Stimulated activated naive CD8-positive, alpha-beta T cell treated with anti-CD3 and anti-CD28 coated beads, Interleukin-15, amount 100 ng/mL, for 72 hours (primary cell): ENCODE data around the gene TRIM65.
A peak's percentile ranks its signal among the peaks of the same experiment; 100 is the strongest.

Experiments
- ATAC-seq: fragments of 150-1000 bp; cut with Tn5 transposase; 2 replicates; pipeline ENCODE4 v1.10.0; 2021; ENCODE audit warnings: mild to moderate bottlenecking, moderate library complexity
- DNase-seq, 2 donors: peaks; one replicate each; pipeline ENCODE4 v3.0.0; 2021 to 2022
- H3K27ac Mint-ChIP-seq, 2 donors: one replicate each; pipeline ENCODE4 v1.8.0; 2022; ENCODE audit warnings: mild to moderate bottlenecking in 2 of 2, mixed read lengths in 2 of 2, moderate library complexity in 2 of 2
- H3K27me3 Mint-ChIP-seq: one replicate; pipeline ENCODE4 v1.8.0; 2022; ENCODE audit warnings: mixed read lengths
- H3K4me1 Mint-ChIP-seq: one replicate; pipeline ENCODE4 v1.8.0; 2022; ENCODE audit warnings: mild to moderate bottlenecking, mixed read lengths
- H3K4me3 Mint-ChIP-seq, 2 donors: one replicate each; pipeline ENCODE4 v1.8.0; 2022; ENCODE audit warnings: mild to moderate bottlenecking in 2 of 2, mixed read lengths in 2 of 2, moderate library complexity in 1 of 2
- H3K9me3 Mint-ChIP-seq, 2 donors: one replicate each; pipeline ENCODE4 v1.8.0; 2022; ENCODE audit warnings: mixed read lengths in 2 of 2

Gene TRIM65

GRCh38 chr17:75908201-75908600, 11.4 kb upstream of the TRIM65 start:
- Mint-ChIP-seq H3K27ac (peak overlapping the region in 1 of 2 donors; percentile 27), H3K9me3 (no peaks in the 10 kb centered on the region), H3K27me3 (no peaks in the 10 kb centered on the region), H3K4me1 (peaks cover 35% of the 10 kb centered on the region), H3K4me3 (no peak overlapping the region)
- ATAC-seq (no peak), DNase-seq (no peak)

DNA sequence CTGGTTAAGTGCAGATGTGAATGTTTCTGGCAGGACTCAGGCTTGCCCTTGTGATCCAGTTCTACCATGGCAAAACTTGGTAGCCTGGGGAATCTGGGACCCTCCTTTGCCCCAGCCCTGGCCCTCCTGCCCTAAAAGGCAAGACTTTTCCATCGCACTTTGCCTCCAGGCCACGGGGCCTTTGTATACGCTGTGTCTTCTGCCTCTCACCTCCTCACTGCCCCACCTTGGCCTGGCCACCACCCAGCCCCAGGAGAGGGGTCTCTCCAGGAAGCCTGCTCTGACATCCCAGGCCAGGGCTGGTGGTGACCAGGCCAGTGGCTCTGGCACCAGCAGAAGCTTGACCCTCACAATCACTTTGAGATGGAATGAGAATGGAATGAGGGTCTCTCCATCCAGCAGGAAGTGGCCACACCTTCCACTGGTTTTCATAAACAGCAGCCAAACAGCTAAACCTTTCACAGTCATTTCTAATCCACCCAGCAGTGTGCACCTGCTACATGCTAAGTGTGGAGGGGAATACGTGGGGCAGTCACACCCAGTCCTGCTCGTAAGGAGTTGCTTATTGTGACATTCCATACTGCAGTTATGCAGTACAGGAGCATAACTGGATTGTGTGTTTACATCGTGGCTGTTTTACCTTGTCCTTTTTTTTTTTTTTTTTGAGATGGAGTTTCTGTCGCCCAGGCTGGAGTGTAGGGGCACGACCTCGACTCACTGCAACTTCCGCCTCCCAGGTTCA, 9.6 kb upstream of the TRIM65 start:
- peaks cover 39% of the 10 kb centered on the region for H3K4me1 Mint-ChIP-seq
- DNase-seq = no peak
- H3K27me3 Mint-ChIP-seq = no peaks in the 10 kb centered on the region
- H3K4me3 Mint-ChIP-seq = peak overlapping the region in 1 of 2 donors; percentile 60
- H3K9me3 Mint-ChIP-seq = no peaks in the 10 kb centered on the region
- no peak for ATAC-seq
- no peak overlapping the region for H3K27ac Mint-ChIP-seq

- DNase-seq (peak; percentile 99), ATAC-seq (peak; percentile 99)
- H3K27me3 Mint-ChIP-seq = no peaks in the 10 kb centered on the region
- peaks cover 40% of the 10 kb centered on the region for H3K4me1 Mint-ChIP-seq
- H3K27ac Mint-ChIP-seq = peak within 1 kb of the TSS; percentile 96 to 97
- no peaks in the 10 kb centered on the region for H3K9me3 Mint-ChIP-seq
- H3K4me3 Mint-ChIP-seq = peak within 1 kb of the TSS; percentile 95 to 96
Measured at GRCh38 chr17:75904749-75905521, 8.2 kb upstream of the TRIM65 start, which contains the start of gene MRPL38. Gene MRPL38 (minus strand): TSS chr17:75904884. CDS start chr17:75904875, 9 bp downstream.

DNA sequence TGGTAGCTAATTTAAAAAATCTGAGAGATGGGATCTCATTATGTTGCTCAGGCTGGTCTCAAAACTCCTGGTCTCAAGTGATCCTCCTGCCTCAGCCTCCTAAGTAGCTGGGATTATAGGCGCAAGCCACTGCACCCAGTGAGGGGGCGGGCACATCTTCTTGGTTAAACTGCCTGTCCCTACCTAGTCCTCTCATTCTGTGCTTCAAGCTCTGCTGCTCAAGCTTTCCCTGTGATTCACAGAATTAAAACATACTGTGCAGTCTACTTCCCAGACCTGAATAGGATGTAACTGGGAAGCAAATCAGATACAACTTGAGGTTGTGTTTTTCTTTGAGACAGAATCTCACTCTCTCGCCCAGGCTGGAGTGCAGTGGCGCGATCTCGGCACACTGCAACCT, 5.7 kb upstream of the TRIM65 start:
- Mint-ChIP-seq H3K27me3 (no peaks in the 10 kb centered on the region), H3K4me1 (peaks cover 38% of the 10 kb centered on the region), H3K27ac (no peak overlapping the region), H3K4me3 (no peak overlapping the region), H3K9me3 (no peaks in the 10 kb centered on the region)
- no peak for DNase-seq
- ATAC-seq = no peak

GRCh38 chr17:75901727-75902126, 5.0 kb upstream of the TRIM65 start:
- Mint-ChIP-seq H3K4me1 (peaks cover 42% of the 10 kb centered on the region), H3K27ac (no peak overlapping the region)

DNA sequence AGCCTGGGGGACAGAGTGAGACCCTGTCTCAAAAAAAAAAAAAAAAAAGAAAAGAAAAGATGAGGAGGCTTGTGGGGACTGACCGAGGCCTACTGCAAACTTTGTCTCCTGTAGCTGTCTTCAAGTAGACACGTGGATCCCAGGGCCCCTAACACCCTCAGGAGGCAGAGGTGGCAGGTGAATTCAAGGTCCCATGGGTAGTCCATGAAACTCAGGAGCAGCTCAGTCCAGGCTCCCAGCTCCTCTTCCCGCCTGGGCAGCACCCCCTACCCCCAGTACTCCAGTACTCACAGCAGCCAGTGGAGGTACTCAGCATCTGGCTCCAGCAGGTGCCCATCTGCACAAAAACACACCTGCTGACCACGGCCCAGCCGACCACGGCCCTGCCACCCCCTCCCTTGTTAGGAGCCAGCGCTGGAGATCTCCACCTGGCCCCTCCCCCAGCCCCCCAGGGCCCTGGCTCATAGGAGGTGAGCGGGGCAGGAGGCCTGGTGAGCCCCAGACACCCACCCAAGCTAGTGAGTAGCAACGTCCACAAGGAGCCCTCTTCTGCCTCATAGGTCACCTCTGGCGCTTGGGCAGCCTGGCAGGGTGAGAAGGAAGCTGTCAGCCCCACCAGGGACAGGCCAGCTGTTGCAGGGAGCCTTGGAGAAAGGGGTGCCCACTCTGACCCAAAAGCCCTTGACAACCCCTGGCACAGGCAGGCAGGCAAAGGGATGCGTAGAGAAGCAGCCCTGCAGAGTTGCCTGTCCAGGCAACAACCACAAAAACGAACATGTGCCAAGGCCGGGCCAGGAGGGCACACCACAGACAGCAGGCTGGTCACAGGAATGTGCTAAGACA, 4.2 kb upstream of the TRIM65 start:
- peak overlapping the region in 1 of 2 donors; percentile 71 for H3K27ac Mint-ChIP-seq
- no peak overlapping the region for H3K4me3 Mint-ChIP-seq
- H3K9me3 Mint-ChIP-seq = no peaks in the 10 kb centered on the region
- H3K4me1 Mint-ChIP-seq = peaks cover 38% of the 10 kb centered on the region
- no peak for DNase-seq
- H3K27me3 Mint-ChIP-seq = no peaks in the 10 kb centered on the region
- ATAC-seq = no peak

More at GRCh38 chr17:75901727-75902126, 5.0 kb upstream of the TRIM65 start:
- H3K9me3 Mint-ChIP-seq = no peaks in the 10 kb centered on the region
- no peaks in the 10 kb centered on the region for H3K27me3 Mint-ChIP-seq
- DNase-seq (no peak), ATAC-seq (no peak)
- no peak overlapping the region for H3K4me3 Mint-ChIP-seq

DNA sequence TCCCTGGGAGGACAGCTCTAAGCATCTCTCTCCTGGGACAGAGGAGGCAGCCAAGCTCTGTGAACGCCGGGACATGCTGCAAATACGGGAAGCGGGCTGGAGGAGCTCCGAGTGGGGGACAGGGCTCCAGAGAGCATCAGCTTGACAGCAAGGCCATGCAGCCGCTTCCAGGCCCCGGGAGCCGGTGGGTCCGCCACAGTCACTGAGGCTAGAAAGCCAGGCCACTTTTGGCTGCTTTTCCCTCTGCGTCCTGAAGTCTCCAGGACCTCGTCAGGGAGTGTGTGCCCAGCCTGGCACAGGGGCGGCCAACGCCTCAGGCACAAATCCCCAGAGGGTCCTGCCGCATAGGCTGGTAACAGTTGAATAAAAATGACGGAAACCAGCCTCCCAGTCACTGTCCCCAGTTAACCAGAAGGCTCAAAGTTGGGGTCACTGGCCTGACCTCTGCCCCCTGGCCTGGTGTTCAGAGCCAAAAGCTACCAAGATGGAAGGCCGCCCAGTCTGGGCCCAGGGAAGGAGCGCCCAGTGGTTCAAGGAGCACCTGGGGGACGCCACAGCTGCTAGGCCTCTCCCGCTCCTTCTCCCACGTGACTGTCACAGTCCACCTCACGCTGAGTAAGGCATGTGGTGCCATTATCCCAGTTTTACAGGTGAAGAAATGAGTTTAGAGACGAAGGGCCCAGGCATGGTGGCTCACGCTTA, 3.2 kb upstream of the TRIM65 start:
- ATAC-seq (no peak), DNase-seq (no peak)
- Mint-ChIP-seq H3K27me3 (no peaks in the 10 kb centered on the region), H3K27ac (no peak overlapping the region), H3K4me3 (no peak overlapping the region), H3K4me1 (peaks cover 40% of the 10 kb centered on the region), H3K9me3 (no peaks in the 10 kb centered on the region)

GRCh38 chr17:75899353-75899752, 2.6 kb upstream of the TRIM65 start:
- Mint-ChIP-seq H3K27ac (no peak overlapping the region), H3K4me3 (no peak overlapping the region), H3K9me3 (no peaks in the 10 kb centered on the region), H3K27me3 (no peaks in the 10 kb centered on the region), H3K4me1 (peaks cover 45% of the 10 kb centered on the region)
- DNase-seq = no peak
- no peak for ATAC-seq

DNA sequence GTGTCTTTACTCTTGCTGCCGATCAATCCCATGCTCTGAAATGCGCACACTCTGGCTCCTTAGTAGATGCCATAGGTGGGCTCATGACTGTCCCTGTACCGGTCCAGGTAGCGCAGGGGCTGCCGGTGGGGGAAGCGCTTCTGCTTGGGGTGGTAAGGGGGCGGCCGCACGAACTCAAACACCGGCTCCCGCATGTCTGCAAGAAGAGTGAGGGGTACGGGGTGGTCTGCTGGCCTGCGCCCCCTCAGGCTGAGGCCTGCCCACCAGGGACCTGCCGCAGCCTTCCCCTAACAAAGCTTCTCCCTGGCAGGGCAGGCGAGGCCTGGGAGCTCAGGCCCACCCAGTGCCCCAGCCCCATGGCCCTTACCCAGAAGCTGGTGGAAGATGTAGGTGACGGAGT, 2.0 kb upstream of the TRIM65 start:
- Mint-ChIP-seq H3K27me3 (no peaks in the 10 kb centered on the region), H3K4me1 (peaks cover 47% of the 10 kb centered on the region), H3K9me3 (no peaks in the 10 kb centered on the region), H3K4me3 (no peak overlapping the region), H3K27ac (no peak overlapping the region)
- ATAC-seq (no peak), DNase-seq (no peak)

DNA sequence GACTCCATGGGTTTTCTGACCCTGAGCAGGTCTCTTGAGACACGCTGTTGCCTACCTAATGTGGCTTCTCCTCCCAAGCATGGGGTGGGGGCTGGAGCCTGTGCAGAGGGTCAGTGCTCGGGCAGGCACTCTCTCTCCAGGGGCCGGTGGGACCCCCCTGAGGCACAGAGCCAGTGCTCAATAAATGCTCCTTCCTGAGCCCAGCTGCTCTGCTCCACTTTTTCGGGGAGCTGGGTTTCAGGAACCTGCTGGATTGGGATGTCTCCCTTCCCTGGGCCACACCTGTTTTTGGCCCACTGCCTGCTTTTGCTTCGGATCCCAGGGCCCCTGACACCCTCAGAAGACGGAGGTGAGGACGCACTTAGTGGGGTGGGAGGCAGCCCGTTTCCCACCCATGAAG, 1.3 kb upstream of the TRIM65 start:
- no peaks in the 10 kb centered on the region for H3K27me3 Mint-ChIP-seq
- H3K4me3 Mint-ChIP-seq = peak overlapping the region in 1 of 2 donors; percentile 60
- H3K27ac Mint-ChIP-seq = peak overlapping the region in 1 of 2 donors; percentile 63
- H3K9me3 Mint-ChIP-seq = no peaks in the 10 kb centered on the region
- DNase-seq (no peak), ATAC-seq (no peak)
- H3K4me1 Mint-ChIP-seq = peaks cover 47% of the 10 kb centered on the region

- Mint-ChIP-seq H3K27me3 (no peaks in the 10 kb centered on the region), H3K4me1 (peaks cover 47% of the 10 kb centered on the region), H3K4me3 (peak overlapping the region; percentile 53 to 60), H3K27ac (peak overlapping the region; percentile 66 to 82), H3K9me3 (no peaks in the 10 kb centered on the region)
- ATAC-seq = no peak
- DNase-seq = no peak
Measured at GRCh38 chr17:75897160-75898019, 639 bp upstream of the TRIM65 start.

GRCh38 chr17:75895370-75896155, 1.2 kb downstream of the TRIM65 start:
- no peak for DNase-seq
- no peak for ATAC-seq
- Mint-ChIP-seq H3K27me3 (no peaks in the 10 kb centered on the region), H3K27ac (peak overlapping the region; percentile 82 to 90), H3K9me3 (no peaks in the 10 kb centered on the region), H3K4me3 (peak overlapping the region; percentile 73 to 88), H3K4me1 (peaks cover 44% of the 10 kb centered on the region)

DNA sequence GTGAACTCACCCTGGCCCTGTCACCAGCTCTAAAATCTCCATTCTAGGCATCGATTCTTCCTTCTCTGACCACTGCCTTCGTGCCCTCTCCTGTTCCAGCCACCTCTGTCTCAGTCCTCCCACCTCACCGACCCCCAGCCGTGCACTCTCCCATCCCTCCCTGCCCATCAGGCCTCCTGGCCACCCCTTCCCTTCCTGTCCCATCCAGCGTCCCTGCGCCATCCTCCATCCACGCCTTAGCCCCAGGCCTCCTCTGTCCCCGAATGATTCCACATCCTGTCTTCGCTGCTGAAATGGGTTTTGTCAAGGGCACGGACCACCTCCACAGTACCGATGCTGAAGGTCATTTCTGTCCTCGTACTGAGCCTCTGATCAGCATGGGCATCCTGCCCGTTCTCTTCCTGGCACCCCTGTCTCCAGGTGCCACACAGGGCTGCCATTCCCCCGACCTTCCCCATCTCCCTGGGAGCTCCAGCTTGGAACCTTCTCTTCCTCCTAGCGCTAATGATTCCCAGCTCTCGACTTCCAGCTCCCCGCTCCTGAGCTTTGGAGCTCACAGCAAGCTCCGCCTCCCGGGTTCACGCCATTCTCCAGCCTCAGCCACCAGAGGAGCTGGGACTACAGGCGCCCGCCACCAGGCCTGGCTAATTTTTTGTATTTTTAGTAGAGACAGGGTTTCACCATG, 2.6 kb downstream of the TRIM65 start:
- H3K27ac Mint-ChIP-seq = peak overlapping the region; percentile 82 to 96
- ATAC-seq = no peak
- DNase-seq = no peak
- peaks cover 52% of the 10 kb centered on the region for H3K4me1 Mint-ChIP-seq
- peak overlapping the region in 1 of 2 donors; percentile 6 for H3K4me3 Mint-ChIP-seq
- H3K9me3 Mint-ChIP-seq = no peaks in the 10 kb centered on the region
- H3K27me3 Mint-ChIP-seq = no peaks in the 10 kb centered on the region
